ENCODE measurements around the gene PPL. TPM values are rescaled to one million over a fixed set of nuclear protein-coding genes. Genes with fewer than 3 reads are reported as not detected.
A peak's percentile ranks its signal among the peaks of the same experiment; 100 is the strongest.

Gene PPL
- total and polyA plus RNA-seq, 8 donors: 30.4 to 77.1 (median 37.2) TPM

DNA sequence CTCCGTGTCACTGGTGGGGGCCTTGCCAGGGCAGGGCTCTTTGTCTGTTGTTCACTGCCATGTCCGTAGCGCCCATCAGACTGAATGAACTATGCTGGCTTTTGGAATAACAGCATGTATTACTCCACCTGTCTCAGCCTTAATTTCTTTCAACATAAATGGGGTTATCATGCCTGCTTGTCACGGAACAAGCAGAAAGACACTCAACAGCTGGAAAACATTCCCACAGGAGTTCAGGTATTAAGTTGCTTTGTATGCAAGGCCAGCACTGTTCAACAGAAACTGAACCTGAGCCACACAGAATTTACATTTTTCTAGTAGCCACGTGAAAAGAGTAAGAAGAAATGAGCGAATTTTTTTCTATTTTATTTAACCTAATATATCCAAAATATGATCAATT lies 13.1 kb downstream of the PPL start:
- intact Hi-C loops (cut with DNase I): no loop called here
- DNase-seq: no peak
- H3K4me3 ChIP-seq: no peak overlapping the region
- no peak for ATAC-seq
- peaks cover 0 to 5% of the 10 kb centered on the region in 2 donors for H3K4me1 ChIP-seq
- TF ChIP-seq, protein P1, sequence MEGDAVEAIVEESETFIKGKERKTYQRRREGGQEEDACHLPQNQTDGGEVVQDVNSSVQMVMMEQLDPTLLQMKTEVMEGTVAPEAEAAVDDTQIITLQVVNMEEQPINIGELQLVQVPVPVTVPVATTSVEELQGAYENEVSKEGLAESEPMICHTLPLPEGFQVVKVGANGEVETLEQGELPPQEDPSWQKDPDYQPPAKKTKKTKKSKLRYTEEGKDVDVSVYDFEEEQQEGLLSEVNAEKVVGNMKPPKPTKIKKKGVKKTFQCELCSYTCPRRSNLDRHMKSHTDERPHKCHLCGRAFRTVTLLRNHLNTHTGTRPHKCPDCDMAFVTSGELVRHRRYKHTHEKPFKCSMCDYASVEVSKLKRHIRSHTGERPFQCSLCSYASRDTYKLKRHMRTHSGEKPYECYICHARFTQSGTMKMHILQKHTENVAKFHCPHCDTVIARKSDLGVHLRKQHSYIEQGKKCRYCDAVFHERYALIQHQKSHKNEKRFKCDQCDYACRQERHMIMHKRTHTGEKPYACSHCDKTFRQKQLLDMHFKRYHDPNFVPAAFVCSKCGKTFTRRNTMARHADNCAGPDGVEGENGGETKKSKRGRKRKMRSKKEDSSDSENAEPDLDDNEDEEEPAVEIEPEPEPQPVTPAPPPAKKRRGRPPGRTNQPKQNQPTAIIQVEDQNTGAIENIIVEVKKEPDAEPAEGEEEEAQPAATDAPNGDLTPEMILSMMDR (IDR thresholded peaks at IDR 0.05): no peak
- peaks cover 0 to 19% of the 10 kb centered on the region in 2 donors for H3K9me3 ChIP-seq
- no peaks in the 10 kb centered on the region for H3K36me3 ChIP-seq
- H3K27me3 ChIP-seq: peaks cover 0 to 8% of the 10 kb centered on the region in 2 donors
- H3K27ac ChIP-seq: no peak overlapping the region

DNA sequence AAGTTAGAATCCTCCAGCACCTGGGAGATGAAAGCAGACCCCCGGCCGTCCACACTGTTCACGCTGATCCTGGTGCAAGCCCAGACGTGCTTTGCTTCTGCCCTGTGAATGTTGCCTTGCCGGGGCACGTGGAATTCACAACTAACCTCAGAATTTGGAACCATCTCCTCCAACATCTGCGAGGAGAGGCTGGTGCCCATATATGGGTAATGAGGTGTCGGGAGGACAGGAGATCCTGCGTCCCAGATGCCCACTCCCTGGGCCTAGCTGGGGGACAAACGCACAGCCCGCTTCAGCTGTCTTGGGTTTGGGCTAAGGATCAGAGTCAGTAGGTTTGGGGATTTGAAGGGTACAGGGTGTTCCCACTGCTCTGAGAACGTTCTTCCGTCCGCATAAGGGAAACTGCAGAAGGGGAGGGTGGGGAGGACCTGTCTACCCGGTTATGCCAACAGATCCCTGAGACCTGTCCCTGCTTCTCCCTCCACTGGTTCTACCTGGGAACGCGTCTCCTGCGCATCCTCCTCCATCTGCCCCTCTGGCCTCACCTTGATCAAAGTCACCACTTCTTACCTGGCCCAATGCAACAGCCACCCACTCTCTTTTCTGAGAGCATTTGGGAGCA lies 14.1 kb downstream of the PPL start:
- intact Hi-C loops (cut with DNase I): no loop called here
- H3K27me3 ChIP-seq: peaks cover 0 to 8% of the 10 kb centered on the region in 2 donors
- peaks cover 0 to 5% of the 10 kb centered on the region in 2 donors for H3K4me1 ChIP-seq
- ATAC-seq (no peak), DNase-seq (peak in 1 of 4 donors; percentile 22)
- no peaks in the 10 kb centered on the region for H3K36me3 ChIP-seq
- no peak overlapping the region for H3K4me3 ChIP-seq
- peaks cover 0 to 19% of the 10 kb centered on the region in 2 donors for H3K9me3 ChIP-seq
- TF ChIP-seq, protein P1 (IDR thresholded peaks at IDR 0.05): no peak
- H3K27ac ChIP-seq: no peak overlapping the region

DNA sequence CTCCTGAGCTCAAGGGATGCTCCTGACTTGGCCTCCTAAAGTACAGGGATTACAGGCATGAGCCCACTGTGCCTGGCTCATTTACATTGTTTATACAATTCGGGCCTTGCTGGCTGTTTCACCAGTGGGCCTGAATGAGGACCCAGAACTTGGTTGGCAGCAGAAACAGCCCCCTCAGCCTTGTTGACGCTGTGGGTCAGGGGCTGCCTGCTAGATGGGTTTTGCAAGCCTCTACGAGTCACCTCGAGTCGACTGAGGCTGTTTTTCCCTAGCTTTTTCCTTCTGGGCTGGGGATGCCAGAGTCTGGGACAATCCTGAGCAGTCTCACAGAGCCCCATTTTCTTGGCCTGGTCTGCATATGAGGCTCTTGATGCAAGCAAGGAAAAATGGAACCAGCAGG lies 16.1 kb downstream of the PPL start:
- no peaks in the 10 kb centered on the region for H3K9me3 ChIP-seq
- H3K36me3 ChIP-seq: no peaks in the 10 kb centered on the region
- DNase-seq (peak in 1 of 4 donors; percentile 32), ATAC-seq (no peak)
- intact Hi-C loops (cut with DNase I): no loop called here
- no peak overlapping the region for H3K4me3 ChIP-seq
- H3K27ac ChIP-seq: no peak overlapping the region
- H3K27me3 ChIP-seq: peaks cover 0 to 8% of the 10 kb centered on the region in 2 donors
- peaks cover 0 to 5% of the 10 kb centered on the region in 2 donors for H3K4me1 ChIP-seq
- TF ChIP-seq, protein P1 (IDR thresholded peaks at IDR 0.05): no peak

DNA sequence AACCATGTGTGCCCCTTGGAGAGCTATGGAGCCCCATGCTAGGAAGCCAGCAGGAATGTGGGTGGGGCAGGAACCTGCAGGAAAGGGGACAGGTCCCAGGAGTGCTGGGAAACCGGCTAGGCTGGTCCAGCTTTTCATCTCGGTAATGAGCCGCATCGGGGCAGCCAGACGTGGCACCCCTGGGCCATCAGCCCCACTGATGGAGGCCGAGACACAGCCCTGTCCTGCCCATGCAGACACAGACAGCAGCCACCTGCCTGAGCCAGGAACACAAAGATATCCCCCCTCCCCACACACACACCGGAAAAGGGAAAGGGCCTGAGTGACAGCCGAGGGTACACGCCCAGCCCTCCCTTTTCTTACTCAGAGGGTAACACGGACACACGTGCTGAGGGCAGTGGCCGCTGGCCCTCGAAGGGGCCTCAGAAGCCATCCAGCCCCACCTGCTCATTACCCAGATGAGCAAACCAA lies 18.1 kb downstream of the PPL start:
- peak in 3 of 4 donors; percentile 74 to 80 (median 74) for DNase-seq
- intact Hi-C loops (cut with DNase I): no loop called here

DNA sequence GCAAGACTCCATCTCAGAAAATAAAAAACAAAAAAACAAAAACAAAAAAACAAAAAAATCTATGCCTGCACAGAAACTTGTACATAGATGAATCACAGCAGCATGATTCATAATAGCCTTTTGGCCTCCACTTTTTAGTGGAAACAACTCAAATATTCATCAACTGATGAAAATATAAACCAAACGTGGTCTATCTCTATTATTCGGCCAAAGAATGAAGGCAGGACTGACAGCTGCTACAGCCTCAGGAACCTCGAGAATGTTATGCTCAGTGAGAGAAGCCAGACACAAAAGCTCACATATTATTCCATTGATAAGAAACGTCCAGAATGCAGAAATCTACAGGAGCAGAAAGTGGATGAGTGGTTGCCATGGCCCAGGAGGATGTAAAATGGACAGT lies 19.8 kb downstream of the PPL start:
- DNase-seq: no peak
- TF ChIP-seq, protein P1 (IDR thresholded peaks at IDR 0.05): no peak
- H3K27me3 ChIP-seq: no peaks in the 10 kb centered on the region
- H3K27ac ChIP-seq: no peak overlapping the region
- intact Hi-C loops (cut with DNase I): no loop called here
- no peak for ATAC-seq
- H3K4me1 ChIP-seq: no peaks in the 10 kb centered on the region
- no peak overlapping the region for H3K4me3 ChIP-seq
- no peaks in the 10 kb centered on the region for H3K9me3 ChIP-seq
- no peaks in the 10 kb centered on the region for H3K36me3 ChIP-seq

More for the DNA sequence above, 18.1 kb downstream of the PPL start:
- Histone ChIP-seq H3K36me3 (no peaks in the 10 kb centered on the region), H3K4me3 (no peak overlapping the region), H3K27ac (peak overlapping the region in 1 of 2 donors; percentile 50), H3K4me1 (no peaks in the 10 kb centered on the region), H3K9me3 (no peaks in the 10 kb centered on the region), H3K27me3 (no peaks in the 10 kb centered on the region)
- peak; percentile 91 for ATAC-seq
- TF ChIP-seq, protein P1 (IDR thresholded peaks at IDR 0.05): no peak

Data from left lung (tissue), 10 donors.